Liver (tissue), 9 donors: Measurements from ENCODE around the gene CCDC12. TPM values are rescaled to one million over a fixed set of nuclear protein-coding genes. Genes with fewer than 3 reads are reported as not detected.

Experiments
- DNase-seq: peaks from one replicate; pipeline ENCODE4 v3.0.0-alpha.2; 2017; ENCODE audit warnings: low spot score
- H3K27ac ChIP-seq, 2 donors: one replicate each; pipeline ENCODE4 v1.7.0; 2013; ENCODE audit warnings: inconsistent platforms in 2 of 2, low read length in 2 of 2, control low read depth in 1 of 2, low read depth in 1 of 2, mild to moderate bottlenecking in 1 of 2
- H3K27me3 ChIP-seq, 4 donors: one replicate each; pipeline versions ENCODE4 v1.6.1 to v1.7.0; 2013; ENCODE audit warnings: low read length in 3 of 4, inconsistent platforms in 1 of 4, mild to moderate bottlenecking in 1 of 4, moderate library complexity in 1 of 4; ENCODE audit not compliant: control insufficient read depth in 4 of 4, insufficient read depth in 4 of 4
- H3K36me3 ChIP-seq, 4 donors: one replicate each; pipeline versions ENCODE4 v1.6.1 to v1.7.0; 2013; ENCODE audit warnings: low read length in 3 of 4, mild to moderate bottlenecking in 3 of 4, low read depth in 1 of 4, moderate library complexity in 1 of 4; ENCODE audit not compliant: control insufficient read depth in 4 of 4, insufficient read depth in 3 of 4
- H3K4me1 ChIP-seq, 4 donors: one replicate each; pipeline versions ENCODE4 v1.6.1 to v1.7.0; 2013; ENCODE audit warnings: low read length in 3 of 4, mild to moderate bottlenecking in 3 of 4, moderate library complexity in 1 of 4; ENCODE audit not compliant: control insufficient read depth in 4 of 4, insufficient read depth in 4 of 4
- H3K4me3 ChIP-seq, 3 donors: one replicate each; pipeline versions ENCODE4 v1.6.1 to v1.7.0; 2013; ENCODE audit warnings: low read length in 3 of 3, control low read depth in 1 of 3, low read depth in 1 of 3, mild to moderate bottlenecking in 1 of 3
- H3K9ac ChIP-seq, 2 donors: one replicate each; pipeline ENCODE4 v1.7.0; 2013; ENCODE audit warnings: low read length in 2 of 2, mild to moderate bottlenecking in 2 of 2, moderate library complexity in 2 of 2, control low read depth in 1 of 2, low read depth in 1 of 2
- H3K9me3 ChIP-seq, 4 donors: one replicate each; pipeline versions ENCODE4 v1.6.1 to v1.7.0; 2013; ENCODE audit warnings: low read length in 3 of 4; ENCODE audit not compliant: control insufficient read depth in 4 of 4
- CTCF ChIP-seq: fragments of 150-350 bp; IDR thresholded peaks from 2 replicates; pipeline ENCODE4 v1.5.1; 2017; ENCODE audit warnings: improper control_type of control experiment, low read depth, low read length; ENCODE audit not compliant: missing input control
- EGR1 ChIP-seq, 2 donors: IDR thresholded peaks; 2 replicates each; pipeline ENCODE4 v1.6.1; 2016 to 2018; ENCODE audit warnings: antibody characterized with exemption in 2 of 2, low read depth in 2 of 2
- FOXA1 ChIP-seq: IDR thresholded peaks from 2 replicates; pipeline ENCODE4 v1.6.1; 2016; ENCODE audit warnings: antibody characterized with exemption
- FOXA2 ChIP-seq: IDR thresholded peaks from 2 replicates; pipeline ENCODE4 v1.6.1; 2016; ENCODE audit warnings: antibody characterized with exemption
- GABPA ChIP-seq, 2 donors: IDR thresholded peaks in 1 of 2; conservative IDR thresholded peaks in 1 of 2; 2 replicates each; pipeline ENCODE4 v1.6.1; 2016; ENCODE audit warnings: antibody characterized with exemption in 2 of 2, mild to moderate bottlenecking in 1 of 2, moderate library complexity in 1 of 2
- JUND ChIP-seq, 2 donors: IDR thresholded peaks; 2 replicates each; pipeline ENCODE4 v1.6.1; 2016; ENCODE audit warnings: antibody characterized with exemption in 2 of 2
- NR2F2 ChIP-seq: IDR thresholded peaks from 2 replicates; pipeline ENCODE4 v1.6.1; 2016; ENCODE audit warnings: antibody characterized with exemption
- RAD21 ChIP-seq, 2 donors: IDR thresholded peaks; 2 replicates each; pipeline ENCODE4 v1.6.1; 2016; ENCODE audit warnings: antibody characterized with exemption in 2 of 2, mild to moderate bottlenecking in 2 of 2
- SP1 ChIP-seq: IDR thresholded peaks from 2 replicates; pipeline ENCODE4 v1.6.1; 2018; ENCODE audit warnings: antibody characterized with exemption, mild to moderate bottlenecking
- TAF1 ChIP-seq: conservative IDR thresholded peaks from 2 replicates; pipeline ENCODE4 v1.6.1; 2016; ENCODE audit warnings: antibody characterized with exemption, mild to moderate bottlenecking
- YY1 ChIP-seq: IDR thresholded peaks from 2 replicates; pipeline ENCODE4 v1.6.1; 2016; ENCODE audit warnings: antibody characterized with exemption, mild to moderate bottlenecking
- ZBTB33 ChIP-seq: IDR thresholded peaks from 2 replicates; pipeline ENCODE4 v1.6.1; 2016; ENCODE audit warnings: antibody characterized with exemption
- WGBS: extraction: QIAGEN DNeasy Blood & Tissue Kit; methylation state at CpG from one replicate; pipeline ENCODE4 v1.1.7; 2013; 5-methylcytosine and 5-hydroxymethylcytosine counted together
- polyA plus RNA-seq, 2 donors: library from polyadenylated mRNA; stranded (reverse) in 1 of 2; unstranded in 1 of 2; fragments of 200-250 nt in 1 of 2; fragments of >200 nt in 1 of 2; fragmentation: Nextera tagmentation in 1 of 2; extraction: Ambion mirVana in 1 of 2; gene quantifications; one replicate each; pipeline versions ENCODE4 v1.2.1 to v1.2.3, GENCODE V29; 2013 to 2015
- total RNA-seq, 2 donors: library from RNA; depleted of rRNA; stranded (reverse); fragments of >200 nt; gene quantifications; one replicate each; pipeline ENCODE4 v1.2.3, GENCODE V29; 2014
- TF ChIP-seq, protein P1 (sequence below): IDR thresholded peaks from 2 replicates; pipeline ENCODE4 v1.6.1; 2016; ENCODE audit warnings: antibody characterized with exemption
- TF ChIP-seq, protein P2 (sequence below): IDR thresholded peaks from 2 replicates; pipeline ENCODE4 v1.6.1; 2016; ENCODE audit warnings: antibody characterized with exemption
- donor health status: healthy.
- donor health status: healthy.
- donor health status: healthy.
- donor health status: healthy.
- donor health status: healthy.

Gene CCDC12
- total and polyA plus RNA-seq, 4 donors, result 8.5 to 35.1 (median 26.6) TPM

DNA sequence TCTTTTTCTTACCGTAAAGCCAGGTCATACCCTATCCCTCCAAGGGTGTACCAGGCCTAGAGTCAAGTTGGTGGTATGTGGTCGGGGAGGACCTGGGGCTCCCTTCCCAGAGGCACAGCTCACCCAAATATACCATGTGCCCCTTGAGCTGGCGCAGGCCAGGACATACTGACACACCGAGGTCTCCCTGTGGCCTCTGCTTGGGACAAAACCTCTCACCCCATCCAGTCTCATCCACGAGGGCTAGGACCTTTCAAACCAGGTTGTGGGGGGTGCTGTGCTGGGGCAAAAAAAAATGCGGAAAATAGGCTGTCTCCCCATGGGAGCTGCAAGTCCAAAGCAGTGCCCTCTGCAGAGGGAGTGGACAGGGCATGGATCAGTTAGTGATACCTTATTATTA is 76.2 kb downstream of the CCDC12 start:
- DNase-seq, result no peak
- Histone ChIP-seq H3K9me3 (no peaks in the 10 kb centered on the region), H3K4me3 (no peak overlapping the region), H3K36me3 (no peaks in the 10 kb centered on the region), H3K4me1 (peaks cover 0 to 2% (median 0%) of the 10 kb centered on the region in 4 donors), H3K27me3 (no peaks in the 10 kb centered on the region), H3K9ac (no peak overlapping the region), H3K27ac (no peak overlapping the region)
- TF ChIP-seq, protein P1, sequence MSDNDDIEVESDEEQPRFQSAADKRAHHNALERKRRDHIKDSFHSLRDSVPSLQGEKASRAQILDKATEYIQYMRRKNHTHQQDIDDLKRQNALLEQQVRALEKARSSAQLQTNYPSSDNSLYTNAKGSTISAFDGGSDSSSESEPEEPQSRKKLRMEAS, result no peak
- no peak for TF ChIP-seq ZBTB33
- WGBS, result 92% methylated on average over 6 of the region's 6 CpGs

DNA sequence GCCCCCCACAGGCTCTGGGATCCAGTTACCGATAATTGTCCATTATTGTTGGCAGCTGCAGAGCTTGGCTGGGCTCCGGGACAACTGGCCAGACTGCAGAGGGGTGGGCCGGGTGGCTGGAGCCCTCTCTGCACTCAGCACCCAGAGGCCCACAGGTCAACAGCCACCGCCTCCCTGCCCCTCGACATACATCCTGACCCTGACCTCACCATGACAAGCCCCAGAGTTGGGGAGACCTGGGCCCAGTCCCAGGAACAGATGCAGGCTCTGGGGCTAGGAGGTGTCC is 76.6 kb downstream of the CCDC12 start:
- Histone ChIP-seq H3K36me3 (no peaks in the 10 kb centered on the region), H3K4me1 (peaks cover 0 to 5% (median 0%) of the 10 kb centered on the region in 4 donors), H3K9me3 (no peaks in the 10 kb centered on the region), H3K27ac (no peak overlapping the region), H3K9ac (no peak overlapping the region), H3K4me3 (no peak overlapping the region), H3K27me3 (no peaks in the 10 kb centered on the region)
- WGBS, result 81% methylated on average over 5 of the region's 5 CpGs
- TF ChIP-seq, protein P2, sequence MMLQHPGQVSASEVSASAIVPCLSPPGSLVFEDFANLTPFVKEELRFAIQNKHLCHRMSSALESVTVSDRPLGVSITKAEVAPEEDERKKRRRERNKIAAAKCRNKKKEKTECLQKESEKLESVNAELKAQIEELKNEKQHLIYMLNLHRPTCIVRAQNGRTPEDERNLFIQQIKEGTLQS, result no peak
- TF ChIP-seq ZBTB33 (no peak), SP1 (no peak), NR2F2 (peak; percentile 64), CTCF (no peak)
- no peak for DNase-seq

DNA sequence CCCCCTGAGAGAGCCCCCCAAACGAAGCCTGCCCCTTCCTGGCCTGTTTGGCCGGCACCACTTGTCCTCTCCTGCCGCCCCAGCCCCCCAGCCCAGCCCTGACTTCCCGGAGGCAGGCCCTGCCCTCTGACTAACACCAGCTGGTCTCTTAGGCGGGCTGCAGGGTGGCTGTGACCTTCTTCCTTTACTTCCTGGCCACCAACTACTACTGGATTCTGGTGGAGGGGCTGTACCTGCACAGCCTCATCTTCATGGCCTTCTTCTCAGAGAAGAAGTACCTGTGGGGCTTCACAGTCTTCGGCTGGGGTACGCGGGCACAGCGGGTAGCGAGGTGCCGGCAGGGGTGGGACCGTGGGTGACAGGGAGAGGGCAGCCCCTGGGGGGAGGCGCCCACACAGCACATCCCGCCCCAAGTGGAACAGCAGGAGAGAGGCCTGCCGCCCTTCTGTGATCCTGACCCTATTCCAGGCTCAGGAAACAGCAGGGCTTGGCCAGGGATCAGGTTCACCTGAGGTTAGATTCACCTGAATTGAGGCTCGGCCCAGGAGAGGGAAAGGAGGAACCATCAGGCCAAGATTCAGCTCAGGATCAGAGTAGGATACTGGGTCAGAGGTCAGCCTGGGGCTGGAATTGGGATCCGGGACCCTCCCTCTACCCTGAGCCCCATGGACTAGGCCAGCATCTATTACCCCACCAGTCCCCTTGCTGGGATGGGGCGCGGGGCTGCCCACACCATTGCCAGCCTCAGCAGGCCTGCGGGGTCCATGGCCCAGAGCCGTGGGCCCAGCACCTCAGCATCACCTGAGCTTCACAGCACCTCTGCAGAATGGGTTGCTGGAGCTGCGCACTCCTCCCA is 77.2 kb downstream of the CCDC12 start:
- H3K4me1 ChIP-seq, result peaks cover 0 to 5% (median 0%) of the 10 kb centered on the region in 4 donors
- H3K9ac ChIP-seq, result no peak overlapping the region
- no peaks in the 10 kb centered on the region for H3K36me3 ChIP-seq
- DNase-seq, result no peak
- no peaks in the 10 kb centered on the region for H3K9me3 ChIP-seq
- WGBS, result 83% methylated on average over 22 of the region's 22 CpGs
- no peak overlapping the region for H3K4me3 ChIP-seq
- no peaks in the 10 kb centered on the region for H3K27me3 ChIP-seq
- H3K27ac ChIP-seq, result peak overlapping the region in 1 of 2 donors; percentile 50
- TF ChIP-seq SP1 (no peak), FOXA1 (no peak), ZBTB33 (no peak), TAF1 (no peak), EGR1 (IDR thresholded peaks at IDR 0.05; ENCODE audit: low read depth in 2 of 2) (no peak), JUND (IDR thresholded peaks at IDR 0.05) (no peak), RAD21 (IDR thresholded peaks at IDR 0.05) (no peak), YY1 (no peak), FOXA2 (no peak), GABPA (IDR thresholded peaks at IDR 0.05 in 1 of 2, conservative IDR thresholded peaks at IDR 0.05 in 1 of 2) (no peak)
- TF ChIP-seq, protein P2, result no peak
